K562 (cell line): ENCODE results near the gene KASH5. TPM values are rescaled to one million over a fixed set of nuclear protein-coding genes. Genes with fewer than 3 reads are reported as not detected.

Source experiments
- ARHGAP35 ChIP-seq: fragments of 450-650 bp; IDR thresholded peaks from 2 replicates; pipeline ENCODE4 v1.6.1; 2018; ENCODE audit not compliant: partially characterized antibody
- ARNT ChIP-seq, 2 experiments: fragments of 450-650 bp; IDR thresholded peaks; 2 replicates each; pipeline ENCODE4 v1.6.1; 2016; ENCODE audit warnings: mild to moderate bottlenecking in 1 of 2
- CHD4 ChIP-seq: fragments of 200-600 bp; sonication (generic); IDR thresholded peaks from 3 replicates; pipeline ENCODE4 v1.6.1; 2012; ENCODE audit warnings: low read depth, mild to moderate bottlenecking, mixed read lengths, low read length, inconsistent platforms; ENCODE audit not compliant: insufficient read depth, insufficient replicate concordance, poor library complexity, severe bottlenecking
- CTBP1 ChIP-seq: fragments of 450-650 bp; IDR thresholded peaks from 2 replicates; pipeline ENCODE4 v1.6.1; 2016; ENCODE audit warnings: borderline replicate concordance
- ELF1 ChIP-seq: fragments of 200-800 bp; sonication (Bioruptor generic); IDR thresholded peaks from 2 replicates; pipeline ENCODE4 v1.6.1; 2016; ENCODE audit warnings: missing genetic modification characterization, missing compliant biosample characterization
- HNRNPLL ChIP-seq: fragments of 200-400 bp; formaldehyde crosslinking; IDR thresholded peaks from 2 replicates; pipeline ENCODE4 v1.6.1; 2017; ENCODE audit warnings: low read length, low read depth, mild to moderate bottlenecking; ENCODE audit not compliant: poor library complexity, severe bottlenecking
- KAT7 ChIP-seq: sonication (generic); formaldehyde crosslinking; IDR thresholded peaks from 2 replicates; pipeline ENCODE4 v1.8.0; 2022; ENCODE audit warnings: missing genetic modification reagents, mild to moderate bottlenecking, borderline replicate concordance
- KLF13 ChIP-seq: fragments of 450-650 bp; IDR thresholded peaks from 2 replicates; pipeline ENCODE4 v1.6.1; 2016; ENCODE audit warnings: missing genetic modification characterization, low read depth, mild to moderate bottlenecking, missing compliant biosample characterization, moderate library complexity, borderline replicate concordance
- L3MBTL2 ChIP-seq: fragments of 450-650 bp; IDR thresholded peaks from 2 replicates; pipeline ENCODE4 v1.6.1; 2016; ENCODE audit warnings: mild to moderate bottlenecking, moderate library complexity
- MBD2 ChIP-seq: sonication (generic); IDR thresholded peaks from 2 replicates; pipeline ENCODE4 v1.6.1; 2016; ENCODE audit warnings: low read depth, borderline replicate concordance
- MCM7 ChIP-seq, 2 experiments: fragments of 450-650 bp; IDR thresholded peaks; 2 replicates each; pipeline ENCODE4 v1.6.1; 2016 to 2018
- MTA1 ChIP-seq: fragments of 450-650 bp; IDR thresholded peaks from 2 replicates; pipeline ENCODE4 v1.6.1; 2017; ENCODE audit warnings: borderline replicate concordance
- MTA3 ChIP-seq: fragments of 450-650 bp; formaldehyde crosslinking; IDR thresholded peaks from 2 replicates; pipeline ENCODE4 v1.6.1; 2017; ENCODE audit warnings: mild to moderate bottlenecking, borderline replicate concordance
- MYNN ChIP-seq, 2 experiments: sonication (generic); formaldehyde crosslinking in 1 of 2; IDR thresholded peaks; 2 replicates each; pipeline versions ENCODE4 v1.5.0 to v1.6.1; 2016 to 2020; ENCODE audit warnings: antibody characterized with exemption in 1 of 2, missing genetic modification reagents in 1 of 2
- NCOA4 ChIP-seq: fragments of 450-650 bp; IDR thresholded peaks from 2 replicates; pipeline ENCODE4 v1.6.1; 2018; ENCODE audit warnings: mild to moderate bottlenecking; ENCODE audit not compliant: partially characterized antibody
- PCBP2 ChIP-seq: fragments of 200-400 bp; formaldehyde crosslinking; IDR thresholded peaks from 2 replicates; pipeline ENCODE4 v1.6.1; 2018; ENCODE audit warnings: low read length, low read depth, mild to moderate bottlenecking, moderate library complexity; ENCODE audit not compliant: poor library complexity, severe bottlenecking
- SAP30 ChIP-seq: fragments of 200-600 bp; sonication (generic); IDR thresholded peaks from 2 replicates; pipeline ENCODE4 v1.6.1; 2012; ENCODE audit warnings: borderline replicate concordance, low read depth, mild to moderate bottlenecking, moderate library complexity, low read length, control low read depth, inconsistent platforms; ENCODE audit not compliant: insufficient read depth, poor library complexity, severe bottlenecking
- SFPQ ChIP-seq: fragments of 200-400 bp; formaldehyde crosslinking; IDR thresholded peaks from 2 replicates; pipeline ENCODE4 v1.6.1; 2017; ENCODE audit warnings: mild to moderate bottlenecking, low read depth, low read length, moderate library complexity
- SMAD4 ChIP-seq: fragments of 250-450 bp; sonication (Bioruptor Pico); conservative IDR thresholded peaks from 2 replicates; pipeline ENCODE4 v1.8.0; 2021; ENCODE audit warnings: inconsistent platforms, mild to moderate bottlenecking, moderate library complexity
- SMARCA4 ChIP-seq: fragments of 450-650 bp; IDR thresholded peaks from 2 replicates; pipeline ENCODE4 v1.6.1; 2016
- SMARCC2 ChIP-seq: fragments of 450-650 bp; IDR thresholded peaks from 2 replicates; pipeline ENCODE4 v1.6.1; 2017; ENCODE audit warnings: antibody characterized with exemption, moderate library complexity, mild to moderate bottlenecking, low read depth
- TAL1 ChIP-seq: fragments of 450-650 bp; IDR thresholded peaks from 2 replicates; pipeline ENCODE4 v1.6.1; 2016; ENCODE audit warnings: mild to moderate bottlenecking
- TCF15 ChIP-seq: fragments of 250-450 bp; sonication (Bioruptor Pico); IDR thresholded peaks from 2 replicates; pipeline ENCODE4 v1.8.0; 2022; ENCODE audit warnings: moderate library complexity, mild to moderate bottlenecking, inconsistent platforms
- ZKSCAN1 ChIP-seq: fragments of 150-350 bp; IDR thresholded peaks from 2 replicates; pipeline ENCODE4 v1.6.1; 2016; ENCODE audit warnings: low read depth, low read length
- ZNF197 ChIP-seq: fragments of 200-800 bp; sonication (Bioruptor generic); IDR thresholded peaks from 2 replicates; pipeline ENCODE4 v1.6.1; 2016; ENCODE audit warnings: low read depth, missing genetic modification characterization, missing compliant biosample characterization
- ZNF23 ChIP-seq: fragments of 250-450 bp; sonication (Bioruptor Pico); IDR thresholded peaks from 2 replicates; pipeline ENCODE4 v1.4.0; 2020; ENCODE audit warnings: mild to moderate bottlenecking
- ZNF263 ChIP-seq: sonication (generic); formaldehyde crosslinking; IDR thresholded peaks from 2 replicates; pipeline ENCODE4 v1.8.0; 2022; ENCODE audit warnings: mild to moderate bottlenecking, missing genetic modification reagents, borderline replicate concordance
- ZNF311 ChIP-seq: fragments of 250-450 bp; sonication (Bioruptor Pico); IDR thresholded peaks from 2 replicates; pipeline ENCODE4 v1.4.0; 2020; ENCODE audit warnings: mild to moderate bottlenecking, moderate library complexity
- ZNF586 ChIP-seq: fragments of 450-650 bp; formaldehyde crosslinking; conservative IDR thresholded peaks from 2 replicates; pipeline ENCODE4 v1.4.0; 2020; ENCODE audit warnings: mild to moderate bottlenecking, moderate library complexity
- polyA plus RNA-seq, 8 experiments: library from polyadenylated mRNA; depleted of rRNA in 4 of 8; stranded (reverse) in 5 of 8; unstranded in 3 of 8; fragments of >200 nt; fragmentation: Nextera tagmentation in 2 of 8; fragmentation: Illumina TruSeq in 1 of 8; extraction: Ambion mirVana in 2 of 8; extraction: Trizol in 1 of 8; gene quantifications; 2 replicates each; pipeline versions ENCODE4 v1.2.1 to v1.2.3, GENCODE V29; 2011 to 2014; ENCODE audit warnings: inconsistent platforms in 1 of 8, missing spikeins in 1 of 8
- total RNA-seq, 7 experiments: library from RNA; depleted of rRNA in 6 of 7; stranded (reverse); fragments of >200 nt in 6 of 7; fragmentation: Illumina TruSeq in 2 of 7; extraction: Trizol in 2 of 7; gene quantifications; 2 replicates each; pipeline versions ENCODE4 v1.2.1 to v1.2.3, GENCODE V29; 2011 to 2021; ENCODE audit warnings: low replicate concordance in 1 of 7

KASH5 gene
- total and polyA plus RNA-seq, 9 of the 15 experiments (the other 6 are each of a cell fraction or from before 2014, with no cell fraction given): 0.07 to 0.84 (median 0.34) TPM; not detected in 1

GRCh38 chr19:49453757-49454240 lies 65.8 kb downstream of the KASH5 start (continued):
- TF ChIP-seq KLF13 (tag) (no peak), MTA1 (no peak), ZNF586 (CRISPR knock-in tag) (no peak), HNRNPLL (no peak), CHD4 (no peak), SFPQ (no peak), MYNN (IDR thresholded peaks at IDR 0.05) (no peak), MYNN (CRISPR knock-in tag; IDR thresholded peaks at IDR 0.05) (no peak), SAP30 (no peak), L3MBTL2 (no peak), SMARCC2 (0 out of 2 replicates have a peak, but pooled peaks have one; percentile 14), TAL1 (peak; percentile 39; the same call in 1 of the 2 replicates), CTBP1 (no peak), SMAD4 (CRISPR knock-in tag) (0 out of 2 replicates have a peak, but pooled peaks have one; percentile 35), ZNF23 (CRISPR knock-in tag) (no peak), ZNF197 (CRISPR knock-in tag) (no peak), MCM7 (IDR thresholded peaks at IDR 0.05) (no peak), SMARCA4 (no peak), NCOA4 (no peak), MTA3 (peak; percentile 21), MBD2 (no peak), ELF1 (tag) (peak; percentile 81), ARHGAP35 (no peak), PCBP2 (no peak), ZNF263 (CRISPR knock-in tag) (no peak), TCF15 (no peak), ZNF311 (no peak), KAT7 (CRISPR knock-in tag) (no peak), ZKSCAN1 (0 out of 2 replicates have a peak, but pooled peaks have one; percentile 4), ARNT (IDR thresholded peaks at IDR 0.05) (peak in 1 of 2 experiments; percentile 31; a peak in 1 of 4 replicates)
